ENCODE measurements around the gene IPCEF1.

- TF ChIP-seq, protein P1, sequence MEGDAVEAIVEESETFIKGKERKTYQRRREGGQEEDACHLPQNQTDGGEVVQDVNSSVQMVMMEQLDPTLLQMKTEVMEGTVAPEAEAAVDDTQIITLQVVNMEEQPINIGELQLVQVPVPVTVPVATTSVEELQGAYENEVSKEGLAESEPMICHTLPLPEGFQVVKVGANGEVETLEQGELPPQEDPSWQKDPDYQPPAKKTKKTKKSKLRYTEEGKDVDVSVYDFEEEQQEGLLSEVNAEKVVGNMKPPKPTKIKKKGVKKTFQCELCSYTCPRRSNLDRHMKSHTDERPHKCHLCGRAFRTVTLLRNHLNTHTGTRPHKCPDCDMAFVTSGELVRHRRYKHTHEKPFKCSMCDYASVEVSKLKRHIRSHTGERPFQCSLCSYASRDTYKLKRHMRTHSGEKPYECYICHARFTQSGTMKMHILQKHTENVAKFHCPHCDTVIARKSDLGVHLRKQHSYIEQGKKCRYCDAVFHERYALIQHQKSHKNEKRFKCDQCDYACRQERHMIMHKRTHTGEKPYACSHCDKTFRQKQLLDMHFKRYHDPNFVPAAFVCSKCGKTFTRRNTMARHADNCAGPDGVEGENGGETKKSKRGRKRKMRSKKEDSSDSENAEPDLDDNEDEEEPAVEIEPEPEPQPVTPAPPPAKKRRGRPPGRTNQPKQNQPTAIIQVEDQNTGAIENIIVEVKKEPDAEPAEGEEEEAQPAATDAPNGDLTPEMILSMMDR (IDR thresholded peaks at IDR 0.05): no peak
- TF ChIP-seq POLR2A (IDR thresholded peaks at IDR 0.05): no peak
- TF ChIP-seq POLR2AphosphoS5 (IDR thresholded peaks at IDR 0.05; ENCODE audit: insufficient read depth in 1 of 2, low read depth in 1 of 2): no peak
These were observed 147.0 kb downstream of the IPCEF1 start for GRCh38 chr6:154209555-154209954.
